Middle frontal gyrus (tissue), 1 donor: ENCODE measurements around the gene TBC1D4.
"Not testable (repeated sequence)": the region's sequence is repeated elsewhere in the genome, so short reads cannot be mapped to it uniquely, and the experiment has no call there.

ENCODE experiments used
- DNase-seq: peaks from one replicate; pipeline ENCODE4 v3.0.0-alpha.2; 2015; ENCODE audit warnings: low spot score; ENCODE audit errors: extremely low spot score

The TBC1D4 gene

DNA sequence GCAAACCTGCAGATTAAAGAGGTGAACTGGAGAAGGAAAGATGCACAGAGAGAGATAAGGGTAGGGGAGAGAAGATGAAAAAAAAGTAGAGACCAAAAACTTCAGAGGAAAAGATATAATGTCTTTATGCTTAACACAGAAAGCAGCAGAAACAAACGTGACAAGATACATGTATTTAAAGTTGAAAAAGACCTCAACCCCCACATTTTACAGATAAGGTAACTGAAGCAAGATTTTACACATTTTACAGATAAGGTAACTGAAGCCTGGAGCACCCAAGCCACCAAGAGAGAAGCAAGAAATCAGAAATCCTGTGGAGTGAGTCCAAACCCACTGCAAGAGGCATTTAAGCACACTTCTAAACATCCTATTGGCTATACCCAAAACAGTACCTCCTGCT lies 185.3 kb downstream of the TBC1D4 start:
- DNase-seq = no peak

DNA sequence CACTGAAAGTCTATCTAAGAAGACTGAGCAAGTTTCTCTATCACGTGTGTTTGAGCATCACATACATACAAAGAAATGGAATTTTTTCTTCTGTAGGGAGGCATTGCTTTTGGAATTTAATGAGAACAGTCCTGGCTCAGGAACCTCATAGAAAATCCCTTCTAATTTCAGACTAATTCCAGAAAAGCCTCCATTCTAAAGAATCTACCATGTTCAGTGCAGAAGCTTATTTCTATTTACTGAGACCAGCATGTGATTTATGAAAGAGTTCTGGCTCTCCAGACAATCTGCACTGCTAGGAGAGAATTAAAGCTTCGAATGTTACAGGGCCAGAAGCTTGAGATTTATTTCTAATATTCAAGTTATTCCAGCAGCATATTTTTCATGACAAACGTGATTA lies 186.8 kb downstream of the TBC1D4 start:
- no peak for DNase-seq

DNA sequence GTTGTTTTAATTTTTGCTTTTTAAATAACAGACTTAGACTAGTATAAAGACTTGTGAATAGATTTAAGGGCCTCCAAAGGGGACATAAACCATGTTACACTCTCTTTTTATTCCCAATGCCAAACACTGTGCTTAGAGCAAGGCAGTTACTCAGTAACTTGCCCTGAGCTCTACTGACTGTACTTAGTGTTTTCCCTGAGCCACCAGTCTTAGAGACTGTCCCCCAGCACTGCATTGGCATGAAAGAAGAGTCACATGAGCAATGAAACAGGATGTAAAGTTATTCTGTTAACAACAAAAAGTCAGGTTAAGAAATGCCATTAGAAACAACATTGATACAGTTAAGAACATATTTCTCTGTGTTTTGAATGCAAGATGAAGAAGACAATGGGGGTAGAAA lies 187.9 kb downstream of the TBC1D4 start:
- DNase-seq = no peak

DNA sequence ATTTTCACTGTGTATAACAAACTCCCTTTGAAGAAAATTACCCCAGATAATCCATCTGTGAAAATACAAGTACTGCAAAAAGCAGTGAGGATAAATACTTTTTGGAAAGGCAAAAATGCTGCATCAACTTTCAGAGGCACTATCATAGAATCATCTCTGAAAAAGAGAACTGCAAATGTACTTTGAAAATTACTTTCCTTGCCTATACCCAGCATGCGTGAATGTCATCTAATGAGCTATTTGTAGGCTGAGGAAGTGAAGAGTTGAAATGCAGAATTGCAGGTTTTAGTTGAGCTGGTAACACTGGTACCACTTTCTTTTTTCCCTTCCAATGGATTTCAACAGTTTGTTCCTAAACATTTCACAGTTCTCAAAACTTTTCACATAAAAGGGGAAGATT lies 196.7 kb downstream of the TBC1D4 start:
- DNase-seq = no peak

DNA sequence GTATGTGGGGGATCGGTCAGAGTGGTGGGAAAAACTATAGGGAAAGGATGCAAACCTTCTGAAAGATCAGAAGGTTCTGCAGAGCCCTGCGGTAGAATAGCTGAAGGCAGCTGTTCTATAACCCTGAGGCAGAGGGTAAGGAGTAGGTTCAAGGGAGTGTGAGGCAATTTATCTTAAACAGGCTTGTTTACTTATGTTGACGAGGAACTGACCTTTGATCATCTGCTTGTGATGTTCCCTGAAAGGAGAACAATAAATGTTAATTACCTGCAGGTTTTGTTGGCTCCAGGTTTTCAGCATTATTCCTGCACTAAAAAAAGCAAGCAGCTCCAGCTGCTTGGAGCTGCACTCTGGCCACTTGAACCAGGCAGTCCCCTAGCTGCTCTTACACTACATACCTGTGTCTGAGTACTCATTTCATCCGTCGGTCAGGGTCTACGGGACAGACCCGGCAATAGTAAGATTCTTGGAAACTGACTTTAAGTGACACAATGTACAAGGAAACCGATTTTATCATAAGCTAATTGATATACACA lies 202.1 kb downstream of the TBC1D4 start:
- no peak for DNase-seq

DNA sequence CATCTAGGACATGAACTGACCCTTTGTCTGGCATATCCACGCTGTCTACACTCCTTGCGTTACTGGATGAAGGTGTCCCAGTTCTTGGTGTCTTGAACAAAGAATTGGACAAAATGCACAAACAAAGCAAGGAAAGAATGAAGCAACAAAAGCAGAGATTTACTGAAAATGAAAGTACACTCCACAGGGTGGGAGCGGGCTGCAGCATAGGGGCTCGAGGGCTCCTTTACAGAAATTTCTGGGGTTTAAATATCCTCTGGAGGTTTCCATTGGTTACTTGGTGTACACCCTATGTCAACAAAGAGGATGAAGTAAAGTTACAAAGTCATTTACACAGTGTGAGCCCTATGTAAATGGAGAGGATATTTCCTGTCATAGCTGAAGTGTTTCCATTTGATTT lies 208.3 kb downstream of the TBC1D4 start:
- not testable (repeated sequence) for DNase-seq

DNA sequence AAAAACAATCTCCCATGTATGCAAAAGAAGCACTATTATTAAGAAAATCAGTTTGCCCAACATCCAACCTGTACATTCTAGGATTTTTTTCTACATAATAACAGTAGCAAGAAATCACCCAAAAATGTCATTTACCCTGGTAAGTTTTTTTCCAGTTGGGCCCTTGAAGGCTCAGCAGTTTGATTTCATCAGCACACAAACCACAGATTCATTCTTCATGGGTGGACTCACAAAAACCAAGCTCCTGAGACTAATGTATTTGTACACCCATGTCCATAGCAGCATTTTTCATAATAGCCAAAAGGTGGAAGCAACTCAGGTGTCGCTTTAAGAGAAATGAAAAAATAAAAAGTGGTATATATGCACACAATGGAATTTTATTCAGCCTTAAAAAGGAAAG lies 210.1 kb downstream of the TBC1D4 start:
- no peak for DNase-seq

DNA sequence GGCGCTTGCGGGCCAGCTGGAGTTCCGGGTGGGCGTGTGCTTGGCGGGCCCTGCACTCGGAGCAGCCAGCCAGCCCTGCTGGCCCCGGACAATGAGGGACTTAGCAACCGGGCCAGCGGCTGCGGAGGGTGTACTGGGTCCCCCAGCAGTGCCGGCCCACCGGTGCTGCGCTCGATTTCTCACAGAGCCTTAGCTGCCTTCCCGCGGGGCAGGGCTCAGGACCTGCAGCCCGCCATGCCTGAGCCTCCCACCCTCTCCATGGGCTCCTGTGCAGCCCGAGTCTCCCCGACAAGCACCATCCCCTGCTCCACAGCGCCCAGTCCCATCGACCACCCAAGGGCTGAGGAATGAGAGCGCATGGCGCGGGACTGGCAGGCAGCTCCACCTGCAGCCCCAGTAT lies 213.5 kb downstream of the TBC1D4 start:
- DNase-seq = not testable (repeated sequence)

DNA sequence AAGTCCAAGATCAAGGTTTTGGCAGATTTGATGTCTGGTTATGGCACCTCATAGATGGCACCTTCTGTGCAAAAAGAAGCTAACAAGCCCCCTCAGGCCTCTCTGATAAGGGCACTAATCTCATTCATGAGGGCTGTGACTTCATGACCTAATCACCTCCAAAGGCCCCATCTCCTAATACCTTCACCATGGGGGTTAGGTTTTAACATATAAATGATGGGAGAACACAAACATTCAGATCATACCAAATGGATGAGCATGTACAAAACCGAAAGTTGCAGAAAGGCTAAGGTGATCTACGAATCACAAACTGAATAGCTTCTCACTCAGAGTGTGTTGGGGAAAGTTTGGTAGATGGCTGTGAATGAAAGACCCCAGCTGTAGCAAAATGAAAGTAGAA lies 217.4 kb downstream of the TBC1D4 start:
- DNase-seq = no peak

DNA sequence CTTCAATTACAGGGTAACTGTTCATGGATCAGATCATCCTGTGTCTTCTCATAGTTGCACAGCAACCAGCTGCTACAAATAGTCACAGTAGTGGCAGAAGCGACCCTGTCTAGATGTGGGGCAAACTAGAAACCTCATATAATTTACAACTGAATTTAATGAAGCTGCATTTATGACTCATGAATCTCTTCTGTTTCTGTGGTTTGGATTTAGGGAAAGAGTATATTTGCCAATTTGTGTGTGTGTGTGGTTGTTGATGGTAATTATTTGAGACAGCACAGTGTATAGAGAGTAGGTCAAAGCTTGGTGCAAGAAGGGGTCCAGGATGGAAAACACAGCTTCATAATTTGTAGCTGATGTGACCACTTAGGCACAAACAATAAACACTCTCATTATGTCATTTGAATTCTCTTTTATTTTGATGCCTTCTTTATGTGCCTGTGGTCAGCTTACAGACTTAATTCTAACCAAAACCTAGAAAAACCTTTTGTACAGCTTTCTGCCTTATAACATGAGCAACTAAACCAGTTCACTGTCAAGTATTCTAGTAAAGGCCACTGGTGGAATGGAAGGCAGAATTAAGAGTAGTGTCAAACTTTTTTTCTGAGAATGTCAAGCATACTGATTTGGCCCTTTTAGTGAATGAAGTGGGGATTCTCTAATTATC lies 218.1 kb downstream of the TBC1D4 start:
- DNase-seq = no peak

DNA sequence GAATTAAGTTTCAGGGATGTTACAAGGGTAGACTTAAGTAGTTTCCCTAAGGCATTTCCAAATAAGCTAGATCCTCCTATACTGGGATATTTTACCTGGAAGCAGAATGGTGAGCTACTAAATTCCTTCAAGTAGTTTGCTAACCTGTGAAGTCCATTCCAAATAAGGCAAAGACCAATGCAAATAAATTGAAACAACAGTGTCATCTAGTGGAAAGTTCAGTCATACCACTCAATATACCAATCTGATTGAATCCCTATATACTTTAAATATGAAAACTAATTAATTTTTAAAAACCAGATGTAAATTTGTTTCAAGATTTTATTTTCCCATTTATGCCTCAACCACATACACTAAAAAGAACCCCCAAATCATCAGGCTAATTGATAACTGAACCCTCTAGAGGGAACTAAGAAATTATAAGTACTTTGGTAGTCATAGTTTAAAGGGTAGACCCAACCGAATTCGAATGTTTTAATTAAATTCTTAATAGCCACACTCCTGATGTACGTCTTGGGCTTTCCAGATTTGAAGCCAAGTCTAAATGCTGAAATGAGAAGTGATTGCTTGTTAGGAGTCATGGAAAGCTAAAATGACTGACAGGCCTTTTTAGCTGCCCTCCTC lies 223.7 kb downstream of the TBC1D4 start:
- DNase-seq = peak; percentile 11

DNA sequence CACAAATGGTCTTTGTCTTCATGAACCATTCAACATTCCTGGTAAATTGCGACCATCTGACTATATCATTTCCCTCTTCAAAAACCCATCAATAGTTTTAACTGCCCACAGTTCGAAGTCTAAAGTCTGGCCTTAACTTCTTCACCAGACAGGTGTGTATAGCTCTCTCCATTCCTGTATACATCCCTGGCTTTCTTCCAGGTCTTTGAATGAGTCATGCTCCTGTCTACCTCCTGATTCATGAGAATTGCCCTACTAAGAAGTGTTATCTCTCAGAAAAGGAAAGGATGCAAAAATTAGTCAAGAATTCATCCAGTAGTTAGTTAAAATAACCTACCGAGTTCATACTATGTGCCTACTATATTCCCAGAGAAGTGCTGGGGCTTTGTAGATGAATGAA lies 225.0 kb downstream of the TBC1D4 start:
- DNase-seq = no peak

DNA sequence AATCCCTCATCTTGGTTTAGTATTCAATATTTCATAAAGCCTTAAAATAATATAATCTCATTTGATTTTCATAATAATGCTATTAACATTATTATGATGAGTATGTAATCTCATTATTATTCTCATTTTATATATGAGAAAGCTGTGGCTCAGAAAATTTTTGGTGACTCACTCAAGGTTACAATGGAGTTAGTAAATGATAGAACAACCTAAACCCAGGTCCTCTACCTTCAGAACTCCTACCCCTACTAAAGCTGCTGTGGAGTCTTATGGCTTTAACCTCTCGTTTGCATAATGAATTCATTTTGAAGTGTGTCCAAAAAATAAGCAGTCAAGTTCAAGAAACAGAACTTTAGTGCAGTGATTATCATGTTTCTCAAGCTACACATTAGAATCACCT lies 226.3 kb downstream of the TBC1D4 start:
- DNase-seq = no peak

DNA sequence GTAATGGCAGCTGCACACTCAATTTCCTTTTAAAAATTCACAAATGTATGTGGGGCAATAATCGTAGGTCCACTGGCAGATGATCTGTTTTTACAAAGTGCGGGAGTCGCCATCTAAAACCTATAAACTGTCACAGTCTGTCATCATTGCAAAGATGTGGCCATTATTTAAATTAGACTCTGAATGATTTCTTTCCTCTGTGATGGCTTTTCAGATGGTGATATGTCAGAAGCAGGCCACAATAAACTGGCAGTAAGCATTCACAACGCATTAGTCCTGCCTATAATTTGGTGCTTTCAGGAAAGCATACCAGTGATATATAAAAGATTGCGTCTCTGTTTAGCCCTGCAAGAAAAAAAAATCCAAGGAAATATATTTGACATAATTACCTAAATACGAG lies 226.8 kb downstream of the TBC1D4 start:
- DNase-seq = no peak

DNA sequence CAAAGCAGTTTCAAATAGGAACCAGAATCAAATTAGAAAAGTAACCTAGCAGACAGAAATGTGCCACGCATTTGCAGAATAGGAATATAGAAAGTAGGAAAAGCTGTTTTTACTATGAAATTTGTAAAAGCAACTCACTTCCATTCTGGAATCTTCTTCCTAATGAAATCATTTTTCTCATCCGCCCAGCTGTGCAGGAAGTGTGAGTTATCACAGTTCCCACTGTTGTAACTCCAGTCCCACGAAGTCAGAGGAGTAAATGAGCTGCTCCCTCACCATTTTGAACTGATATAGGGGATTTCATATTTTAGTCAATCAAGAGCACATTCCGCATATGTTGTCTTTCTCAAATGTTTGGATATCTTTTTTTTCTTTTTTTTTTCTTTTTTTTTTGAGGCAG lies 230.8 kb downstream of the TBC1D4 start:
- DNase-seq = no peak

DNA sequence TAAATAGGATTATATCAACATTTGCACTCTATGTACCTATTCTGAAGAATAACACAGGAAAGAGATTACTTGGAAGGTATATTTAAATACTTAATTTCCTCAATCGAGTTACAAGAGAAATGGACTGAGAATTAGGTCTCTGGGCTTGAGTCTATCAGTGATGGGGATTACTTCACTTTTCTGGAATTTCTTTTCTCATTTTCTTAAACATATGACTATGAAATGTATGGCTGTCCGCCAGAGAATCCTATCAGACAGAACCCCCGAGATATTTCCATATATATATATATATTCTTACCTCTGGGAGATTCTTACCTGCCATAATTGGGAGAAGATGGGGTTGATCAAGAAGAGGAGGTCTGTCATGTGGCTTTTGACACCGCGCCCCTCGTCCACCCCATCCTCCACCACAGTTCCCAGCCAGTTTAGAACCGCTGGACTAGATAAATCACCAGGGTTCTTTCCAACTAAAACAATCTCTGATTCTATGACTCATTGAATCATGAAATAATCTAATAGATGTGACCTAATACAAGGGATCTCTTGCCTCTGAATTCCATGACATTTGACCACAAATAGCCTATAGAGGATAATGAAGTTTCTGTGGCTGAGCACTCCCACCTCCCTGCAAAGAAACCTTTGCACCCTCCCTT lies 231.3 kb downstream of the TBC1D4 start:
- DNase-seq = no peak

DNA sequence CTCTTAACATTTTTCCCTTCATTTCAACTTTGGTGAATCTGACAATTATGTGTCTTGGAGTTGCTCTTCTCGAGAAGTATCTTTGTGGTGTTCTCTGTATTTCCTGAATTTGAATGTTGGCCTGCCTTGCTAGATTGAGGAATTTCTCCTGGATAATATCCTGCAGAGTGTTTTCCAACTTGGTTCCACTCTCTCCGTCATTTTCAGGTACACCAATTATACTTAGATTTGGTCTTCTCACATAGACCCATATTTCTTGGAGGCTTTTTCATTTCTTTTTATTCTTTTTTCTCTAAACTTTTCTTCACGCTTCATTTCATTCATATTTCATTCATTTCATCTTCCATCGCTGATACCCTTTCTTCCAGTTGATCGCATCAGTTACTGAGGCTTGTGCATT lies 236.4 kb downstream of the TBC1D4 start:
- DNase-seq = not testable (repeated sequence)

DNA sequence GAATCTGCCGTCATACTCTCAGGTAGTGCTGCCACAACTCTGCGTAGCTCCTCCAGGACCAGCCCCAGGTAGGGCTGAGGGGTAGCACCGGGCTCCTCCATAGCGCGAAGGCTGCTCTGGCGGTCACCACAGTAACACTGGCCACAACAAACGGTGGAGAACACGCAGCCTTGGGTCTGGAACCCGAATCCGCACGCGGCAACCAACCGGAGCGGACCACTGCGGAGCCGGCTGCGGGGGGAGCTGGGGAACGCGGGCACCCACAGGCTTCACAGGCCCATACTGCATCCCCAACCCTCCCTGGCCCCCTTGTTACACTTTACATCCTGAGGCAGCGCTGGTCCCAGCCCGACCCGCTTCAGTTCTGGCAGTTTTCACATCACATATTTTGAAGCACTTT lies 241.7 kb downstream of the TBC1D4 start:
- not testable (repeated sequence) for DNase-seq

DNA sequence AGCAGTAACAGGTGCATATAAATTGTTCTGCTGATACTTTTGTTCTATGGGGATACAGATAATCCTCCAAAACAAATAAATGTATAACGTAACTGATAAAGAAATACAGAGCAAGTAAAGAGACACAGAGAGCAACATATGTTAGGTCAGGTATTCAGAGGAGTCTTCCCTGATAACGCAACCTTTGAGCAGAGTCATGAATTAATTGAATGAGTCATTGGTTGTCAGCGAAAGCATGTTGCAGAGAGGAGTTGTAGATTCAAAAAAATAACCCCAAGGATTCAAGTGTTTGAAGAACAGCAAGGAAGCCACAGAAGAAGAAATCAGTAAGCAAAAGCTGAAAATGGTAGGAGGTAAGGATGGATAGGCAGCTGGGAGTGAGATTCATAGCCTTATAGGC lies 245.2 kb downstream of the TBC1D4 start:
- no peak for DNase-seq
